H9 (cell line): ENCODE data around the gene AZI2. TPM values are rescaled to one million over a fixed set of nuclear protein-coding genes. Genes with fewer than 3 reads are reported as not detected.

Experiments used
- DNase-seq: peaks from one replicate; pipeline ENCODE4 v3.0.0-alpha.2; 2017
- H2AFZ ChIP-seq: one replicate; pipeline ENCODE4 v1.6.1; 2013; ENCODE audit warnings: mild to moderate bottlenecking, low read length, control low read depth, moderate library complexity
- H2AK5ac ChIP-seq: 2 replicates; pipeline ENCODE4 v1.6.1; 2013; ENCODE audit warnings: low read length, control low read depth, mixed read lengths; ENCODE audit not compliant: insufficient read length
- H2BK120ac ChIP-seq: one replicate; pipeline ENCODE4 v1.6.1; 2013; ENCODE audit warnings: low read depth, mild to moderate bottlenecking, low read length, control low read depth, inconsistent platforms; ENCODE audit not compliant: poor library complexity, severe bottlenecking
- H2BK12ac ChIP-seq: 2 replicates; pipeline ENCODE4 v1.6.1; 2013; ENCODE audit warnings: low read length, control low read depth, mixed read lengths, low read depth; ENCODE audit not compliant: insufficient read length
- H2BK15ac ChIP-seq: 2 replicates; pipeline ENCODE4 v1.6.1; 2013; ENCODE audit warnings: low read depth, low read length, control low read depth
- H2BK20ac ChIP-seq: one replicate; pipeline ENCODE4 v1.6.1; 2013; ENCODE audit warnings: low read depth, mild to moderate bottlenecking, low read length, control low read depth, inconsistent platforms; ENCODE audit not compliant: poor library complexity, severe bottlenecking
- H2BK5ac ChIP-seq: 2 replicates; pipeline ENCODE4 v1.6.1; 2013; ENCODE audit warnings: low read length, control low read depth, mixed read lengths; ENCODE audit not compliant: insufficient read length
- H3K14ac ChIP-seq: 2 replicates; pipeline ENCODE4 v1.6.1; 2013; ENCODE audit warnings: low read length, control low read depth; ENCODE audit not compliant: insufficient read depth
- H3K18ac ChIP-seq: 2 replicates; pipeline ENCODE4 v1.6.1; 2013; ENCODE audit warnings: low read depth, mild to moderate bottlenecking, mixed read lengths, low read length, control low read depth; ENCODE audit not compliant: insufficient read length
- H3K23ac ChIP-seq: 2 replicates; pipeline ENCODE4 v1.6.1; 2013; ENCODE audit warnings: low read length, control low read depth, mixed read lengths, low read depth; ENCODE audit not compliant: insufficient read length
- H3K23me2 ChIP-seq: 2 replicates; pipeline ENCODE4 v1.6.1; 2013; ENCODE audit warnings: low read depth, mild to moderate bottlenecking, mixed read lengths, low read length, control low read depth; ENCODE audit not compliant: insufficient read length, poor library complexity, severe bottlenecking
- H3K27ac ChIP-seq: 2 replicates; pipeline ENCODE4 v1.5.1; 2013; ENCODE audit warnings: low read length, control low read depth, mixed read lengths, low read depth; ENCODE audit not compliant: insufficient read length
- H3K27me3 ChIP-seq: 2 replicates; pipeline ENCODE4 v1.6.1; 2013; ENCODE audit warnings: low read length, control low read depth, inconsistent platforms; ENCODE audit not compliant: insufficient read depth
- H3K4ac ChIP-seq: 2 replicates; pipeline ENCODE4 v1.6.1; 2013; ENCODE audit warnings: low read depth, mild to moderate bottlenecking, control low read depth, inconsistent platforms, low read length, moderate library complexity
- H3K4me1 ChIP-seq: 2 replicates; pipeline ENCODE4 v1.6.1; 2013; ENCODE audit warnings: low read length, control low read depth, inconsistent platforms; ENCODE audit not compliant: insufficient read depth
- H3K4me2 ChIP-seq: 2 replicates; pipeline ENCODE4 v1.6.1; 2013; ENCODE audit warnings: low read length, control low read depth, mixed read lengths; ENCODE audit not compliant: insufficient read length, insufficient read depth
- H3K56ac ChIP-seq: 2 replicates; pipeline ENCODE4 v1.6.1; 2013; ENCODE audit warnings: low read depth, mild to moderate bottlenecking, mixed read lengths, low read length, control low read depth; ENCODE audit not compliant: insufficient read length
- H3K79me1 ChIP-seq: 2 replicates; pipeline ENCODE4 v1.6.1; 2013; ENCODE audit warnings: low read depth, mild to moderate bottlenecking, moderate library complexity, low read length, control low read depth, inconsistent platforms; ENCODE audit not compliant: insufficient read depth, poor library complexity, severe bottlenecking
- H3K79me2 ChIP-seq: 2 replicates; pipeline ENCODE4 v1.6.1; 2013; ENCODE audit warnings: low read length, control low read depth, inconsistent platforms; ENCODE audit not compliant: insufficient read depth
- H3K9ac ChIP-seq: 2 replicates; pipeline ENCODE4 v1.6.1; 2013; ENCODE audit warnings: low read length, control low read depth, mixed read lengths; ENCODE audit not compliant: insufficient read length; ENCODE audit errors: extremely low read depth
- H3K9me3 ChIP-seq: one replicate; pipeline ENCODE4 v1.6.1; 2013; ENCODE audit warnings: low read depth, low read length, inconsistent platforms; ENCODE audit not compliant: control insufficient read depth
- H3T11ph ChIP-seq: one replicate; pipeline ENCODE4 v1.6.1; 2013; ENCODE audit warnings: mild to moderate bottlenecking, low read length, control low read depth, inconsistent platforms
- H4K20me1 ChIP-seq: one replicate; pipeline ENCODE4 v1.6.1; 2013; ENCODE audit not compliant: control insufficient read depth, insufficient read length, insufficient read depth
- H4K5ac ChIP-seq: 2 replicates; pipeline ENCODE4 v1.6.1; 2013; ENCODE audit warnings: low read depth, mild to moderate bottlenecking, mixed read lengths, low read length, control low read depth; ENCODE audit not compliant: insufficient read length
- H4K8ac ChIP-seq: replicated peaks from 2 replicates; pipeline ENCODE4 v1.6.1; 2013; ENCODE audit warnings: low read length, control low read depth, mixed read lengths, low read depth; ENCODE audit not compliant: insufficient read length
- H4K91ac ChIP-seq: 2 replicates; pipeline ENCODE4 v1.6.1; 2013; ENCODE audit warnings: low read depth, mild to moderate bottlenecking, moderate library complexity, mixed read lengths, low read length, control low read depth; ENCODE audit not compliant: insufficient read length
- H3K27ac Mint-ChIP-seq, 3 experiments: 2 replicates in 2 of 3; 3 replicates in 1 of 3; pipeline ENCODE4 v1.8.0; 2020 to 2021; ENCODE audit warnings: mixed read lengths in 3 of 3, mild to moderate bottlenecking in 1 of 3, moderate library complexity in 1 of 3
- H3K27me3 Mint-ChIP-seq: 2 replicates; pipeline ENCODE4 v1.8.0; 2021; ENCODE audit warnings: low read depth, mild to moderate bottlenecking, moderate library complexity, mixed read lengths
- H3K36me3 Mint-ChIP-seq, 3 experiments: 2 replicates in 2 of 3; 3 replicates in 1 of 3; pipeline ENCODE4 v1.8.0; 2020 to 2021; ENCODE audit warnings: low read depth in 3 of 3, mixed read lengths in 3 of 3; ENCODE audit not compliant: insufficient read depth in 1 of 3
- H3K4me1 Mint-ChIP-seq, 2 experiments: 2 replicates each; pipeline ENCODE4 v1.8.0; 2020; ENCODE audit warnings: mixed read lengths in 2 of 2
- H3K4me3 Mint-ChIP-seq, 2 experiments: 2 replicates in 1 of 2; 3 replicates in 1 of 2; pipeline ENCODE4 v1.8.0; 2020 to 2021; ENCODE audit warnings: mild to moderate bottlenecking in 2 of 2, mixed read lengths in 2 of 2, moderate library complexity in 1 of 2
- H3K9me3 Mint-ChIP-seq, 2 experiments: 2 replicates in 1 of 2; 3 replicates in 1 of 2; pipeline ENCODE4 v1.8.0; 2020; ENCODE audit warnings: mild to moderate bottlenecking in 2 of 2, mixed read lengths in 2 of 2, moderate library complexity in 1 of 2
- total RNA-seq: library from RNA; stranded (reverse); gene quantifications from 2 replicates; pipeline ENCODE4 v1.2.1, GENCODE V29; 2021
- TF ChIP-seq, protein P1 (sequence below): fragments of 200-600 bp; sonication (generic); conservative IDR thresholded peaks from 3 replicates; pipeline ENCODE4 v1.8.0; 2021; ENCODE audit warnings: antibody characterized with exemption, mild to moderate bottlenecking

The AZI2 gene
- total RNA-seq, 1 experiment from 2014 or later: 36.7 TPM

DNA sequence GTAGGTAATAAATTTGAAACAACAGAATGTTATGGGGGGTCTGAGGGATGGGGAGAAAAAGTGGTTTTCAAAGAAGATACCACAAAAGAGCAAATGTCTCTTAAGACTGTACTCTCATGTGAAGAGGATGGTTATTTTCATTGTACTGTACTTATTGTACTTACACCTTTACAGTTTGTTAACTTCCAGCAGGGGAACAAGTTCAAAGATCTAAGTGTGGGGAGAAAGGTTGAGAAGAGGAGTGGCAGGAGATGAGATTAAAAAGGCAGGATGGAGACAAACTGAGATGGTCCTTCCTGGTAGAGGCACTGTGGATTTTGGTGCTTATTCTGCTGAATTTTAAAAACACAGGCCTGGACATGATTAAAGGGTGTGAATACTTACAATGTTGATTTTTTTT, 5.5 kb downstream of the AZI2 start:
- Histone ChIP-seq H3K23me2 (peaks cover 5% of the 10 kb centered on the region), H3K9ac (no peak overlapping the region), H3T11ph (no peak overlapping the region), H4K20me1 (no peaks in the 10 kb centered on the region), H3K79me1 (no peaks in the 10 kb centered on the region), H2BK20ac (no peak overlapping the region), H2AFZ (no peak overlapping the region), H3K14ac (no peak overlapping the region), H3K27ac (no peak overlapping the region), H2BK5ac (no peak overlapping the region), H2AK5ac (no peak overlapping the region), H3K56ac (no peak overlapping the region), H2BK120ac (no peak overlapping the region), H2BK12ac (no peak overlapping the region), H2BK15ac (no peak overlapping the region), H4K8ac (no peak overlapping the region), H3K23ac (no peak overlapping the region), H3K27me3 (no peaks in the 10 kb centered on the region), H3K4me1 (no peaks in the 10 kb centered on the region; the same call in 1 of the 2 replicates), H3K4me2 (no peak overlapping the region), H4K5ac (no peak overlapping the region), H3K18ac (no peak overlapping the region), H4K91ac (no peak overlapping the region), H3K9me3 (no peaks in the 10 kb centered on the region), H3K4ac (no peak overlapping the region), H3K79me2 (peaks cover 2% of the 10 kb centered on the region; the same call in 1 of the 2 replicates)
- Mint-ChIP-seq H3K9me3 (no peaks in the 10 kb centered on the region), H3K27ac (no peak overlapping the region), H3K4me3 (no peak overlapping the region), H3K27me3 (no peaks in the 10 kb centered on the region), H3K4me1 (peaks cover 16 to 21% of the 10 kb centered on the region in 2 experiments), H3K36me3 (peaks cover 0 to 6% (median 4%) of the 10 kb centered on the region in 3 experiments; a peak in 4 of 7 replicates)
- TF ChIP-seq, protein P1, sequence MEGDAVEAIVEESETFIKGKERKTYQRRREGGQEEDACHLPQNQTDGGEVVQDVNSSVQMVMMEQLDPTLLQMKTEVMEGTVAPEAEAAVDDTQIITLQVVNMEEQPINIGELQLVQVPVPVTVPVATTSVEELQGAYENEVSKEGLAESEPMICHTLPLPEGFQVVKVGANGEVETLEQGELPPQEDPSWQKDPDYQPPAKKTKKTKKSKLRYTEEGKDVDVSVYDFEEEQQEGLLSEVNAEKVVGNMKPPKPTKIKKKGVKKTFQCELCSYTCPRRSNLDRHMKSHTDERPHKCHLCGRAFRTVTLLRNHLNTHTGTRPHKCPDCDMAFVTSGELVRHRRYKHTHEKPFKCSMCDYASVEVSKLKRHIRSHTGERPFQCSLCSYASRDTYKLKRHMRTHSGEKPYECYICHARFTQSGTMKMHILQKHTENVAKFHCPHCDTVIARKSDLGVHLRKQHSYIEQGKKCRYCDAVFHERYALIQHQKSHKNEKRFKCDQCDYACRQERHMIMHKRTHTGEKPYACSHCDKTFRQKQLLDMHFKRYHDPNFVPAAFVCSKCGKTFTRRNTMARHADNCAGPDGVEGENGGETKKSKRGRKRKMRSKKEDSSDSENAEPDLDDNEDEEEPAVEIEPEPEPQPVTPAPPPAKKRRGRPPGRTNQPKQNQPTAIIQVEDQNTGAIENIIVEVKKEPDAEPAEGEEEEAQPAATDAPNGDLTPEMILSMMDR: no peak
- DNase-seq: no peak
